Common myeloid progenitor, CD34-positive (primary cell): ENCODE measurements around the gene ATP2C2.

Source experiments
- CTCF ChIA-PET: fragments of 350-600 bp; sonication (Branson Sonifier 250); formaldehyde crosslinking; loops from one replicate; lab custom pipeline; 2021; ENCODE audit warnings: antibody characterized with exemption; lab: Charles Lee
- POLR2A ChIA-PET: fragments of 350-600 bp; sonication (Branson Sonifier 250); formaldehyde crosslinking; loops from one replicate; lab custom pipeline; 2021; ENCODE audit warnings: antibody characterized with exemption; lab: Charles Lee
- DNase-seq, 3 donors: peaks; one replicate each; pipeline versions ENCODE4 v3.0.0 to v3.0.0-alpha.2; 2013
- H3K27ac ChIP-seq, 2 experiments: 1 replicate in 1 of 2; 2 replicates in 1 of 2; pipeline ENCODE4 v1.7.0; 2013; ENCODE audit warnings: inconsistent platforms in 2 of 2, low read length in 2 of 2, mild to moderate bottlenecking in 2 of 2, low read depth in 1 of 2, moderate library complexity in 1 of 2; ENCODE audit not compliant: severe bottlenecking in 2 of 2, insufficient read depth in 1 of 2, poor library complexity in 1 of 2
- H3K27me3 ChIP-seq, 5 experiments: replicated peaks in 2 of 5; 1 replicate in 3 of 5; 2 replicates in 2 of 5; pipeline versions ENCODE4 v1.6.1 to v1.7.0; 2013; ENCODE audit warnings: low read length in 4 of 5, mild to moderate bottlenecking in 2 of 5, moderate library complexity in 2 of 5, inconsistent platforms in 1 of 5; ENCODE audit not compliant: insufficient read depth in 5 of 5, control insufficient read depth in 4 of 5
- H3K36me3 ChIP-seq, 4 experiments: 1 replicate in 2 of 4; 2 replicates in 2 of 4; pipeline versions ENCODE4 v1.6.1 to v1.7.0; 2013; ENCODE audit warnings: low read length in 3 of 4, control low read depth in 1 of 4, mild to moderate bottlenecking in 1 of 4; ENCODE audit not compliant: control insufficient read depth in 4 of 4, insufficient read depth in 4 of 4
- H3K4me1 ChIP-seq, 4 experiments: 1 replicate in 3 of 4; 2 replicates in 1 of 4; pipeline versions ENCODE4 v1.6.1 to v1.7.1; 2013; ENCODE audit warnings: low read length in 3 of 4, mild to moderate bottlenecking in 3 of 4, control low read depth in 1 of 4, inconsistent platforms in 1 of 4, moderate library complexity in 1 of 4; ENCODE audit not compliant: control insufficient read depth in 4 of 4, insufficient read depth in 4 of 4; ENCODE audit errors: control extremely low read depth in 1 of 4
- H3K4me3 ChIP-seq, 7 experiments: 1 replicate in 4 of 7; 2 replicates in 3 of 7; pipeline versions ENCODE4 v1.5.1 to v1.7.0; 2013; ENCODE audit warnings: mild to moderate bottlenecking in 7 of 7, low read length in 6 of 7, moderate library complexity in 6 of 7, inconsistent platforms in 2 of 7, low read depth in 2 of 7, control low read depth in 1 of 7; ENCODE audit not compliant: insufficient read depth in 4 of 7, control insufficient read depth in 1 of 7; ENCODE audit errors: extremely low read depth in 1 of 7
- H3K9me3 ChIP-seq, 5 experiments: 1 replicate in 4 of 5; 2 replicates in 1 of 5; pipeline versions ENCODE4 v1.6.1 to v1.7.1; 2013; ENCODE audit warnings: low read length in 4 of 5, mild to moderate bottlenecking in 2 of 5, inconsistent platforms in 1 of 5, low read depth in 1 of 5, moderate library complexity in 1 of 5; ENCODE audit not compliant: control insufficient read depth in 4 of 5, insufficient read depth in 2 of 5; ENCODE audit errors: control extremely low read depth in 1 of 5
- whole genome bisulfite sequencing: methylation state at CpG from one replicate; pipeline ENCODE4 v1.1.5; 2013; ENCODE audit not compliant: insufficient coverage; 5-methylcytosine and 5-hydroxymethylcytosine counted together

ATP2C2 gene

DNA sequence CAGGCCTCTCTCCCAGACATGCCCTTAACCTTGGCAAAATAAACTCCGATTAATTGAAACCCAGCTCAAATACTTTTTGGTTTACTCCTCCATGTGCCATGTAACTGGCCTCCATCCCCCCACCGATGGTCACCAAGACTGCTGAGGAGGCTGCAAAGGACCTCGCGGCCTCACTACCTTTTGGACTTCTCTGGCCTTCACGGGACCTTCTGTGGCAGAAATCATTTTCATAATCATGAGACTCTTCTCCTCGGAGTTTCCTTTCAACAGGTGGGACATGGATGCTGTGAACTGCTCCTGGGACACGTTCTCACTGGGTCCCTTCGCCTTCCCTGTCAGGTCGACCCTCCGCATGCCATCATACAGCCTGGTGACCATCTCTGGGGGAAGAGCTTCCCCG, 127.2 kb downstream of the ATP2C2 start:
- H3K4me3 ChIP-seq = no peak overlapping the region
- CTCF ChIA-PET = interaction anchor here (1.1 kb wide), 1 partner anchor 9 kb away, joined by 3 read pairs; no protein-coding TSS in a partner anchor
- H3K9me3 ChIP-seq = peaks cover 3 to 17% (median 6%) of the 10 kb centered on the region in 5 experiments
- peaks cover 12 to 51% (median 20%) of the 10 kb centered on the region in 4 experiments for H3K36me3 ChIP-seq
- H3K27me3 ChIP-seq = no peaks in the 10 kb centered on the region
- POLR2A ChIA-PET = no interaction called here
- H3K27ac ChIP-seq = no peak overlapping the region
- H3K4me1 ChIP-seq = no peaks in the 10 kb centered on the region
- no peak for DNase-seq
- 98% methylated on average over 11 of the region's 11 CpGs for WGBS

- POLR2A ChIA-PET = no interaction called here
- CTCF ChIA-PET = interaction anchor here (1.4 to 2.4 kb wide), 2 partner anchors 9 to 13 kb away, joined by 4 to 12 read pairs; no protein-coding TSS in a partner anchor
- peaks cover 12 to 51% (median 19%) of the 10 kb centered on the region in 4 experiments for H3K36me3 ChIP-seq
- H3K4me1 ChIP-seq = no peaks in the 10 kb centered on the region
- 100% methylated on average over 3 of the region's 3 CpGs for WGBS
- DNase-seq = no peak
- H3K9me3 ChIP-seq = peaks cover 3 to 17% (median 6%) of the 10 kb centered on the region in 5 experiments
- H3K27ac ChIP-seq = no peak overlapping the region
- H3K4me3 ChIP-seq = no peak overlapping the region
- no peaks in the 10 kb centered on the region for H3K27me3 ChIP-seq
Observed at GRCh38 chr16:84496991-84497390, 128.7 kb downstream of the ATP2C2 start.

DNA sequence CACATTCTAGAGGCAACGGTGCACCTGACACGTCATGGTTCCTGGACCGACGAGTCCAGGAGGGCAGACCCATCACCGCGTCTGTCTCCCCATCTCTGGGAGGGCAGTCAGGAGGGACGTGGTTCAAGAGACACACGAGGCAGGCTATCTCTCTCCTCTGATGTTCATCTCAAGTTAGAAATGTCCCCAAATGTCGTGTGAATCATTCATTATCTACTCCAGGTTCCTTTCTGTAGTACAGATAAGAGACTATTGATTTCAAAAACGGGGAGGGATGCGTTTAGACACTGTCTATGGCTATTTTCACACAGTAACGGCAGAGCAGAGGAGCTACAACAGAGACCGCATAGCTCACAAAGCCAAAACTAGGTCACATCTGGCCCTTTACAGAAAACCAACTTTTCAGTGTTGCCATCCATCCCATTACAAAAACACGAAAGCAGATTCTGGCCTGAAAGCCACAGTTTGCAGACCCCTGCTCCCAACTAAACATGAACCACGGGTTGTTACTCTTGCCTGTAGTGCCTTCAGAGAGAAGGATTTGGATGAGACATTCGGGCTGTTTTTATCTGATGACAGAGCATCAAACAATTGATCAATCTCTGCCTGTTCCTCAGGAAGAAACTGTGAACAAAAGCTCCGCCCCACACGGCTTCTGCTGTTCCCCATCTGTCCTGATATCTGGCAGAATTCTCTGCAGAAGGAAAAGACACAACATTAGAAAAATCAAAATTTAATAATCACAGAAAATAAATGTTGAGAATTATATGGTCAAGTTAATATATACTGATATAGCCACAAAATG, 129.3 kb downstream of the ATP2C2 start:
- H3K27me3 ChIP-seq = no peaks in the 10 kb centered on the region
- no peak overlapping the region for H3K4me3 ChIP-seq
- DNase-seq = no peak
- peaks cover 3 to 17% (median 6%) of the 10 kb centered on the region in 5 experiments for H3K9me3 ChIP-seq
- WGBS = 90% methylated on average over 15 of the region's 18 CpGs
- ChIA-PET POLR2A (no interaction called here), CTCF (interaction anchor here (0.6 to 2.4 kb wide), 3 partner anchors 9 to 455 kb away, joined by 3 to 12 read pairs (median 3); partner anchors contain the start of gene SLC38A8)
- H3K4me1 ChIP-seq = no peaks in the 10 kb centered on the region
- H3K36me3 ChIP-seq = peaks cover 12 to 52% (median 22%) of the 10 kb centered on the region in 4 experiments
- H3K27ac ChIP-seq = no peak overlapping the region

GRCh38 chr16:84498223-84498610, 129.9 kb downstream of the ATP2C2 start:
- CTCF ChIA-PET = interaction anchor here (0.6 to 2.4 kb wide), 4 partner anchors 8 to 456 kb away, joined by 3 to 12 read pairs (median 4); partner anchors contain the start of gene SLC38A8
- H3K27me3 ChIP-seq = no peaks in the 10 kb centered on the region
- H3K9me3 ChIP-seq = peaks cover 3 to 11% (median 6%) of the 10 kb centered on the region in 5 experiments
- peaks cover 8 to 47% (median 19%) of the 10 kb centered on the region in 4 experiments for H3K36me3 ChIP-seq
- no peaks in the 10 kb centered on the region for H3K4me1 ChIP-seq
- no peak for DNase-seq
- no peak overlapping the region for H3K4me3 ChIP-seq
- WGBS = no CpG with 5 or more reads among the region's 2 CpGs
- POLR2A ChIA-PET = no interaction called here
- H3K27ac ChIP-seq = no peak overlapping the region

GRCh38 chr16:84498859-84499620, 130.7 kb downstream of the ATP2C2 start:
- ChIA-PET CTCF (interaction anchor here (0.8 to 1.0 kb wide), 2 partner anchors 15 to 221 kb away, joined by 3 to 5 read pairs; no protein-coding TSS in a partner anchor), POLR2A (no interaction called here)
- no peaks in the 10 kb centered on the region for H3K27me3 ChIP-seq
- 99% methylated on average over 12 of the region's 13 CpGs for WGBS
- peaks cover 0 to 6% (median 4%) of the 10 kb centered on the region in 4 experiments for H3K4me1 ChIP-seq
- DNase-seq = no peak
- no peak overlapping the region for H3K27ac ChIP-seq
- H3K9me3 ChIP-seq = peaks cover 0 to 5% (median 4%) of the 10 kb centered on the region in 5 experiments
- peaks cover 2 to 39% (median 16%) of the 10 kb centered on the region in 4 experiments for H3K36me3 ChIP-seq
- no peak overlapping the region for H3K4me3 ChIP-seq

DNA sequence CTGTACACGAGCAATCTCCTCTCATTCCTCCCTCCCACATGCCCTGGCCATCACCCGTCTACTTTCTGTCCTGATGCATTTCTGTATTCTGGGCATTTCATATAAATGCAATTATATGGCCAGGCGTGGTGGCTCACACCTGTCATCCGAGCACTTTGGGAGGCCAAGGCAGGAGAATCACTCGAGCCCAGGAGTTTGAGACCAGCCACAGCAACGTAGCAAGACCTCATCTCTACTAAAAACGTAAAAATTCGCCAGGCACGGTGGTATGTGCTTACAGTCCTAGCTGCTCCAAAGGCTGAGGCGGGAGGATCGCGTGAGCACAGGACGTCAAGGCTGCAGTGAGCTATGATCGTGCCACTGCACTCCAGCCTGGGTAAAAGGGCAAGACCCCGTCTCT, 131.3 kb downstream of the ATP2C2 start:
- WGBS = 91% methylated on average over 14 of the region's 15 CpGs
- H3K27ac ChIP-seq = no peak overlapping the region

More for the DNA sequence above, 131.3 kb downstream of the ATP2C2 start:
- DNase-seq = no peak
- CTCF ChIA-PET = no interaction called here
- peaks cover 0 to 34% (median 14%) of the 10 kb centered on the region in 4 experiments for H3K36me3 ChIP-seq
- POLR2A ChIA-PET = no interaction called here
- H3K27me3 ChIP-seq = no peaks in the 10 kb centered on the region
- peaks cover 0 to 8% (median 6%) of the 10 kb centered on the region in 4 experiments for H3K4me1 ChIP-seq
- no peak overlapping the region for H3K4me3 ChIP-seq
- peaks cover 0 to 2% (median 0%) of the 10 kb centered on the region in 5 experiments for H3K9me3 ChIP-seq
